Trophoblast cell (in vitro differentiated cells and primary cell): ENCODE measurements around the gene LDLRAD4.

Experiments used
- DNase-seq, 2 donors: peaks; one replicate each; pipeline ENCODE4 v3.0.0-alpha.2; 2016
- H2AFZ ChIP-seq: 2 replicates; pipeline ENCODE4 v1.6.1; 2013; ENCODE audit warnings: low read length, moderate library complexity, mild to moderate bottlenecking; ENCODE audit not compliant: insufficient read depth, poor library complexity
- H2AK5ac ChIP-seq: 2 replicates; pipeline ENCODE4 v1.6.1; 2013; ENCODE audit warnings: mild to moderate bottlenecking, low read length
- H2BK120ac ChIP-seq: 2 replicates; pipeline ENCODE4 v1.6.1; 2013; ENCODE audit warnings: low read length, mild to moderate bottlenecking, moderate library complexity; ENCODE audit not compliant: insufficient read depth, poor library complexity
- H2BK12ac ChIP-seq: 2 replicates; pipeline ENCODE4 v1.6.1; 2013; ENCODE audit warnings: mild to moderate bottlenecking, low read length, moderate library complexity
- H2BK5ac ChIP-seq: 2 replicates; pipeline ENCODE4 v1.6.1; 2013; ENCODE audit warnings: low read length, low read depth, moderate library complexity, mild to moderate bottlenecking; ENCODE audit not compliant: poor library complexity
- H3K14ac ChIP-seq: 2 replicates; pipeline ENCODE4 v1.6.1; 2013; ENCODE audit warnings: mild to moderate bottlenecking, low read length
- H3K18ac ChIP-seq: 2 replicates; pipeline ENCODE4 v1.6.1; 2013; ENCODE audit warnings: mild to moderate bottlenecking, low read length
- H3K23ac ChIP-seq: 2 replicates; pipeline ENCODE4 v1.6.1; 2013; ENCODE audit warnings: low read length
- H3K27ac ChIP-seq: 2 replicates; pipeline ENCODE4 v1.5.1; 2013; ENCODE audit warnings: low read depth, mild to moderate bottlenecking, inconsistent platforms, low read length, moderate library complexity
- H3K27me3 ChIP-seq: 2 replicates; pipeline ENCODE4 v1.6.1; 2013; ENCODE audit warnings: inconsistent platforms, mild to moderate bottlenecking, low read length, moderate library complexity; ENCODE audit not compliant: insufficient read depth
- H3K36me3 ChIP-seq, 2 experiments: 1 replicate in 1 of 2; 2 replicates in 1 of 2; pipeline ENCODE4 v1.6.1; 2013; ENCODE audit warnings: low read length in 2 of 2, mild to moderate bottlenecking in 2 of 2, moderate library complexity in 1 of 2; ENCODE audit not compliant: insufficient read depth in 2 of 2, control insufficient read depth in 1 of 2
- H3K4ac ChIP-seq: 2 replicates; pipeline ENCODE4 v1.6.1; 2013; ENCODE audit warnings: low read depth, mild to moderate bottlenecking, low read length, moderate library complexity
- H3K4me1 ChIP-seq, 2 experiments: 1 replicate in 1 of 2; 2 replicates in 1 of 2; pipeline ENCODE4 v1.6.1; 2013; ENCODE audit warnings: low read length in 2 of 2, mild to moderate bottlenecking in 2 of 2, moderate library complexity in 1 of 2; ENCODE audit not compliant: insufficient read depth in 2 of 2, control insufficient read depth in 1 of 2
- H3K4me2 ChIP-seq: 2 replicates; pipeline ENCODE4 v1.6.1; 2013; ENCODE audit warnings: inconsistent platforms, mild to moderate bottlenecking, low read length, moderate library complexity
- H3K4me3 ChIP-seq: 2 replicates; pipeline ENCODE4 v1.5.1; 2013; ENCODE audit warnings: mild to moderate bottlenecking, low read depth, low read length, inconsistent platforms
- H3K79me1 ChIP-seq: one replicate; pipeline ENCODE4 v1.6.1; 2013; ENCODE audit warnings: low read length
- H3K79me2 ChIP-seq: 2 replicates; pipeline ENCODE4 v1.6.1; 2013; ENCODE audit warnings: low read length, mild to moderate bottlenecking; ENCODE audit not compliant: control insufficient read depth, insufficient read depth, poor library complexity
- H3K9ac ChIP-seq: 2 replicates; pipeline ENCODE4 v1.6.1; 2013; ENCODE audit warnings: mild to moderate bottlenecking, low read length
- H3K9me3 ChIP-seq: 2 replicates; pipeline ENCODE4 v1.6.1; 2013; ENCODE audit warnings: low read depth, mild to moderate bottlenecking, control low read depth, inconsistent platforms, low read length; ENCODE audit not compliant: insufficient read depth
- H4K12ac ChIP-seq: 2 replicates; pipeline ENCODE4 v1.6.1; 2013; ENCODE audit warnings: low read depth, mild to moderate bottlenecking, low read length, moderate library complexity
- H4K8ac ChIP-seq: 2 replicates; pipeline ENCODE4 v1.6.1; 2013; ENCODE audit warnings: low read depth, mild to moderate bottlenecking, low read length, moderate library complexity
- H4K91ac ChIP-seq: one replicate; pipeline ENCODE4 v1.6.1; 2013; ENCODE audit warnings: low read depth, mild to moderate bottlenecking, low read length, moderate library complexity
- WGBS: extraction: QIAGEN DNeasy Blood & Tissue Kit; methylation state at CpG from one replicate; pipeline ENCODE4 v1.1.7; 2013; ENCODE audit warnings: missing lambda C conversion rate; ENCODE audit not compliant: insufficient read length, insufficient coverage; ENCODE audit errors: extremely low coverage; 5-methylcytosine and 5-hydroxymethylcytosine counted together

LDLRAD4 gene

GRCh38 chr18:13267431-13267873 is 48.9 kb downstream of the LDLRAD4 start:
- no peak overlapping the region for H2BK120ac ChIP-seq
- no peak overlapping the region for H4K91ac ChIP-seq
- no peak overlapping the region for H3K4me3 ChIP-seq
- H3K27ac ChIP-seq: no peak overlapping the region
- H3K79me2 ChIP-seq: no peaks in the 10 kb centered on the region
- H2BK5ac ChIP-seq: no peak overlapping the region
- no peak overlapping the region for H3K18ac ChIP-seq
- H3K4me1 ChIP-seq: peaks cover 17 to 20% of the 10 kb centered on the region in 2 experiments
- peak; percentile 22 to 23 for DNase-seq
- H3K36me3 ChIP-seq: no peaks in the 10 kb centered on the region
- H2AK5ac ChIP-seq: no peak overlapping the region
- no peaks in the 10 kb centered on the region for H3K9me3 ChIP-seq
- no peak overlapping the region for H2AFZ ChIP-seq
- no peaks in the 10 kb centered on the region for H3K79me1 ChIP-seq
- H3K27me3 ChIP-seq: no peaks in the 10 kb centered on the region
- H4K12ac ChIP-seq: no peak overlapping the region
- no peak overlapping the region for H3K4me2 ChIP-seq
- no peak overlapping the region for H3K23ac ChIP-seq
- no peak overlapping the region for H4K8ac ChIP-seq
- no peak overlapping the region for H2BK12ac ChIP-seq
- H3K9ac ChIP-seq: no peak overlapping the region
- no peak overlapping the region for H3K4ac ChIP-seq
- WGBS: no CpG with 5 or more reads among the region's 7 CpGs
- H3K14ac ChIP-seq: no peak overlapping the region

- Histone ChIP-seq H2AK5ac (no peak overlapping the region), H3K14ac (no peak overlapping the region), H3K18ac (no peak overlapping the region), H2BK5ac (no peak overlapping the region), H3K27me3 (no peaks in the 10 kb centered on the region), H4K12ac (no peak overlapping the region), H3K23ac (no peak overlapping the region), H3K9ac (no peak overlapping the region), H3K4me3 (no peak overlapping the region), H3K4me2 (peak overlapping the region; percentile 10), H2BK120ac (no peak overlapping the region), H3K79me2 (no peaks in the 10 kb centered on the region), H3K4ac (no peak overlapping the region), H3K27ac (no peak overlapping the region), H3K36me3 (no peaks in the 10 kb centered on the region), H4K91ac (no peak overlapping the region), H2AFZ (no peak overlapping the region), H3K4me1 (peaks cover 17 to 20% of the 10 kb centered on the region in 2 experiments), H4K8ac (no peak overlapping the region), H3K9me3 (no peaks in the 10 kb centered on the region), H3K79me1 (no peaks in the 10 kb centered on the region), H2BK12ac (no peak overlapping the region)
- no peak for DNase-seq
- no CpG with 5 or more reads among the region's 9 CpGs for WGBS
Observed at GRCh38 chr18:13268158-13269012, 49.8 kb downstream of the LDLRAD4 start.

- no peaks in the 10 kb centered on the region for H3K36me3 ChIP-seq
- no peaks in the 10 kb centered on the region for H3K79me2 ChIP-seq
- no peak overlapping the region for H3K14ac ChIP-seq
- H3K9me3 ChIP-seq: no peaks in the 10 kb centered on the region
- H4K8ac ChIP-seq: no peak overlapping the region
- no peak overlapping the region for H4K12ac ChIP-seq
- H3K4ac ChIP-seq: no peak overlapping the region
- H2AK5ac ChIP-seq: no peak overlapping the region
- H3K79me1 ChIP-seq: no peaks in the 10 kb centered on the region
- no peak overlapping the region for H4K91ac ChIP-seq
- H2AFZ ChIP-seq: no peak overlapping the region
- no peak overlapping the region for H3K23ac ChIP-seq
- peaks cover 16 to 20% of the 10 kb centered on the region in 2 experiments for H3K4me1 ChIP-seq
- no peak for DNase-seq
- no peak overlapping the region for H3K27ac ChIP-seq
- H3K4me3 ChIP-seq: no peak overlapping the region
- no peak overlapping the region for H3K18ac ChIP-seq
- WGBS: no CpG with 5 or more reads among the region's 1 CpG
- H3K4me2 ChIP-seq: no peak overlapping the region
- H2BK5ac ChIP-seq: no peak overlapping the region
- no peak overlapping the region for H3K9ac ChIP-seq
- H2BK120ac ChIP-seq: no peak overlapping the region
- H3K27me3 ChIP-seq: no peaks in the 10 kb centered on the region
- no peak overlapping the region for H2BK12ac ChIP-seq
Observed at GRCh38 chr18:13269013-13269280, 50.4 kb downstream of the LDLRAD4 start.

GRCh38 chr18:13269521-13270011 is 51.0 kb downstream of the LDLRAD4 start:
- H3K27ac ChIP-seq: no peak overlapping the region
- H3K18ac ChIP-seq: no peak overlapping the region
- no peak overlapping the region for H3K23ac ChIP-seq
- H4K8ac ChIP-seq: no peak overlapping the region
- no peak overlapping the region for H3K14ac ChIP-seq
- H2BK5ac ChIP-seq: no peak overlapping the region
- no peaks in the 10 kb centered on the region for H3K36me3 ChIP-seq
- no peaks in the 10 kb centered on the region for H3K27me3 ChIP-seq
- H3K9ac ChIP-seq: no peak overlapping the region
- H2AFZ ChIP-seq: no peak overlapping the region
- no peaks in the 10 kb centered on the region for H3K79me1 ChIP-seq
- no peaks in the 10 kb centered on the region for H3K79me2 ChIP-seq
- no peak overlapping the region for H4K91ac ChIP-seq
- no peak overlapping the region for H2BK120ac ChIP-seq
- H3K4me1 ChIP-seq: peaks cover 13 to 20% of the 10 kb centered on the region in 2 experiments
- no peak overlapping the region for H2AK5ac ChIP-seq
- H3K4ac ChIP-seq: no peak overlapping the region
- H3K4me2 ChIP-seq: no peak overlapping the region
- peak; percentile 15 to 33 for DNase-seq
- no peak overlapping the region for H3K4me3 ChIP-seq
- no CpG with 5 or more reads among the region's 10 CpGs for WGBS
- no peak overlapping the region for H4K12ac ChIP-seq
- no peaks in the 10 kb centered on the region for H3K9me3 ChIP-seq
- H2BK12ac ChIP-seq: no peak overlapping the region
